Neural progenitor cell (in vitro differentiated cells): ENCODE data around the gene MDC1.

Experiments
- EZH2phosphoT487 ChIP-seq: fragments of 200-600 bp; sonication (generic); IDR thresholded peaks from 2 replicates; pipeline ENCODE4 v1.6.1; 2017; ENCODE audit warnings: antibody characterized with exemption
- TF ChIP-seq, protein P1 (sequence below): fragments of 200-600 bp; sonication (generic); IDR thresholded peaks from 2 replicates; pipeline ENCODE4 v1.5.1; 2017; ENCODE audit warnings: antibody characterized with exemption, mild to moderate bottlenecking

DNA sequence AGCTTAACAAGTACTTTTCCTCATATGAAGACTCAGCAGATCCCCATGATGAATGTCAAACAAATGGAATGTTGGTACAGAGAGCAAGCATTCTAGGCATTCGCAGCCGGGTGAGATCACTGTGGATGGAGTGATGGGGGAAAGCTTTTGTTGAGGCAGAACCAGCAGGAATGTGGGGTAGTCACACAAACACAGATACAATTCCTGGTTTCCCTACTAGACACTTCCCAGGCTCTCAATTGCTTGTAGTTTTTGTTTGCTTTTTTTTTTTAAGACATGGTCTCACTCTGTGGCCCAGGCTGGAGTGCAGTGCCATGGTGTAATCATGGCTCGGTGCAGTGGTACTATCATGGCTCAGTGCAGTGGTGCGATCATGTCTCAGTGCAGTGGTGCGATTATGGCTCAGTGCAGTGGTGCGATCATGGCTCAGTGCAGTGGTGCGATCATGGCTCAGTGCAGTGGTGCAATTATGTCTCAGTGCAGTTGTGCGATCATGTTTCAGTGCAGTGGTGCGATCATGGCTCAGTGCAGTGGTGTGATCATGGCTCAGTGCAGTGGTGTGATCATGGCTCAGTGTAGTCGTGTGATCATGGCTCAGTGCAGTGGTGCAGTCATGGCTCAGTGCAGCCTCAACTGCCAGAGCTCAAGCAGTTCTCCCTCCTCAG, 42.6 kb upstream of the MDC1 start:
- TF ChIP-seq, protein P1, sequence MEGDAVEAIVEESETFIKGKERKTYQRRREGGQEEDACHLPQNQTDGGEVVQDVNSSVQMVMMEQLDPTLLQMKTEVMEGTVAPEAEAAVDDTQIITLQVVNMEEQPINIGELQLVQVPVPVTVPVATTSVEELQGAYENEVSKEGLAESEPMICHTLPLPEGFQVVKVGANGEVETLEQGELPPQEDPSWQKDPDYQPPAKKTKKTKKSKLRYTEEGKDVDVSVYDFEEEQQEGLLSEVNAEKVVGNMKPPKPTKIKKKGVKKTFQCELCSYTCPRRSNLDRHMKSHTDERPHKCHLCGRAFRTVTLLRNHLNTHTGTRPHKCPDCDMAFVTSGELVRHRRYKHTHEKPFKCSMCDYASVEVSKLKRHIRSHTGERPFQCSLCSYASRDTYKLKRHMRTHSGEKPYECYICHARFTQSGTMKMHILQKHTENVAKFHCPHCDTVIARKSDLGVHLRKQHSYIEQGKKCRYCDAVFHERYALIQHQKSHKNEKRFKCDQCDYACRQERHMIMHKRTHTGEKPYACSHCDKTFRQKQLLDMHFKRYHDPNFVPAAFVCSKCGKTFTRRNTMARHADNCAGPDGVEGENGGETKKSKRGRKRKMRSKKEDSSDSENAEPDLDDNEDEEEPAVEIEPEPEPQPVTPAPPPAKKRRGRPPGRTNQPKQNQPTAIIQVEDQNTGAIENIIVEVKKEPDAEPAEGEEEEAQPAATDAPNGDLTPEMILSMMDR = no peak
- TF ChIP-seq EZH2phosphoT487 = no peak
